ENCODE data around the gene HELQ.
"Not testable (repeated sequence)": the region's sequence is repeated elsewhere in the genome, so short reads cannot be mapped to it uniquely, and the experiment has no call there.

Gene HELQ

GRCh38 chr4:83455281-83456183, at the start of gene HELQ, which contains the start of gene MRPS18C:
TSS of gene HELQ (minus strand) at chr4:83455823. CDS start at chr4:83455693, 130 bp downstream.
TSS of gene MRPS18C (plus strand) at chr4:83456058. CDS start at chr4:83456078, 20 bp downstream.
- Histone ChIP-seq H3K36me3 (ENCODE audit: control insufficient read depth in 1 of 2, insufficient read depth in 2 of 2, low read length in 2 of 2) (peaks cover 6 to 32% of the 10 kb centered on the region in 2 donors), H3K27me3 (ENCODE audit: control insufficient read depth in 1 of 2, insufficient read depth in 2 of 2, low read length in 2 of 2) (no peaks in the 10 kb centered on the region), H3K9me3 (ENCODE audit: control insufficient read depth in 1 of 2, low read length in 2 of 2) (no peaks in the 10 kb centered on the region)

GRCh38 chr4:83504996-83505395, 49.4 kb upstream of the HELQ start:
- Histone ChIP-seq H3K4me3 (ENCODE audit: low read depth in 1 of 2, low read length in 2 of 2) (no peak overlapping the region), H3K36me3 (ENCODE audit: control insufficient read depth in 1 of 2, insufficient read depth in 2 of 2, low read length in 2 of 2) (no peaks in the 10 kb centered on the region), H3K9me3 (ENCODE audit: control insufficient read depth in 1 of 2, low read length in 2 of 2) (no peaks in the 10 kb centered on the region), H3K27me3 (ENCODE audit: control insufficient read depth in 1 of 2, insufficient read depth in 2 of 2, low read length in 2 of 2) (no peaks in the 10 kb centered on the region), H3K9ac (ENCODE audit: low read depth in 1 of 2, low read length in 2 of 2) (no peak overlapping the region), H3K27ac (ENCODE audit: low read depth, low read length) (no peak overlapping the region), H3K4me1 (ENCODE audit: control insufficient read depth in 1 of 2, insufficient read depth in 2 of 2, low read length in 2 of 2) (peaks cover 0 to 4% of the 10 kb centered on the region in 2 donors)

More at GRCh38 chr4:83455281-83456183, at the start of gene HELQ, which contains the start of gene MRPS18C:
- peak within 1 kb of the TSS; percentile 96 to 97 for H3K9ac ChIP-seq (ENCODE audit: low read depth in 1 of 2, low read length in 2 of 2)
- H3K27ac ChIP-seq (ENCODE audit: low read depth, low read length), result peak within 1 kb of the TSS; percentile 92
- peak within 1 kb of the TSS; percentile 79 to 98 for H3K4me3 ChIP-seq (ENCODE audit: low read depth in 1 of 2, low read length in 2 of 2)
- H3K4me1 ChIP-seq (ENCODE audit: control insufficient read depth in 1 of 2, insufficient read depth in 2 of 2, low read length in 2 of 2), result peaks cover 18 to 30% of the 10 kb centered on the region in 2 donors

GRCh38 chr4:83504503-83504902, 48.9 kb upstream of the HELQ start:
- H3K9ac ChIP-seq (ENCODE audit: low read depth in 1 of 2, low read length in 2 of 2), result no peak overlapping the region
- no peaks in the 10 kb centered on the region for H3K36me3 ChIP-seq (ENCODE audit: control insufficient read depth in 1 of 2, insufficient read depth in 2 of 2, low read length in 2 of 2)
- no peaks in the 10 kb centered on the region for H3K27me3 ChIP-seq (ENCODE audit: control insufficient read depth in 1 of 2, insufficient read depth in 2 of 2, low read length in 2 of 2)
- peaks cover 0 to 4% of the 10 kb centered on the region in 2 donors for H3K4me1 ChIP-seq (ENCODE audit: control insufficient read depth in 1 of 2, insufficient read depth in 2 of 2, low read length in 2 of 2)
- no peak overlapping the region for H3K4me3 ChIP-seq (ENCODE audit: low read depth in 1 of 2, low read length in 2 of 2)
- H3K9me3 ChIP-seq (ENCODE audit: control insufficient read depth in 1 of 2, low read length in 2 of 2), result no peaks in the 10 kb centered on the region
- H3K27ac ChIP-seq (ENCODE audit: low read depth, low read length), result no peak overlapping the region

- H3K27ac ChIP-seq (ENCODE audit: low read depth, low read length), result no peak overlapping the region
- no peak overlapping the region for H3K4me3 ChIP-seq (ENCODE audit: low read depth in 1 of 2, low read length in 2 of 2)
- H3K4me1 ChIP-seq (ENCODE audit: control insufficient read depth in 1 of 2, insufficient read depth in 2 of 2, low read length in 2 of 2), result peaks cover 0 to 4% of the 10 kb centered on the region in 2 donors
- no peaks in the 10 kb centered on the region for H3K36me3 ChIP-seq (ENCODE audit: control insufficient read depth in 1 of 2, insufficient read depth in 2 of 2, low read length in 2 of 2)
- no peak overlapping the region for H3K9ac ChIP-seq (ENCODE audit: low read depth in 1 of 2, low read length in 2 of 2)
- no peaks in the 10 kb centered on the region for H3K27me3 ChIP-seq (ENCODE audit: control insufficient read depth in 1 of 2, insufficient read depth in 2 of 2, low read length in 2 of 2)
- no peaks in the 10 kb centered on the region for H3K9me3 ChIP-seq (ENCODE audit: control insufficient read depth in 1 of 2, low read length in 2 of 2)
Measured at GRCh38 chr4:83503974-83504373, 48.4 kb upstream of the HELQ start.

- not testable (repeated sequence) for H3K36me3 ChIP-seq (ENCODE audit: control insufficient read depth in 1 of 2, insufficient read depth in 2 of 2, low read length in 2 of 2); H3K4me1 ChIP-seq (ENCODE audit: control insufficient read depth in 1 of 2, insufficient read depth in 2 of 2, low read length in 2 of 2); H3K27me3 ChIP-seq (ENCODE audit: control insufficient read depth in 1 of 2, insufficient read depth in 2 of 2, low read length in 2 of 2); H3K9me3 ChIP-seq (ENCODE audit: control insufficient read depth in 1 of 2, low read length in 2 of 2); H3K4me3 ChIP-seq (ENCODE audit: low read depth in 1 of 2, low read length in 2 of 2); H3K27ac ChIP-seq (ENCODE audit: low read depth, low read length); H3K9ac ChIP-seq (ENCODE audit: low read depth in 1 of 2, low read length in 2 of 2)
Measured at GRCh38 chr4:83501671-83502070, 46.0 kb upstream of the HELQ start.

- Histone ChIP-seq H3K4me3 (ENCODE audit: low read depth in 1 of 2, low read length in 2 of 2) (no peak overlapping the region), H3K36me3 (ENCODE audit: control insufficient read depth in 1 of 2, insufficient read depth in 2 of 2, low read length in 2 of 2) (no peaks in the 10 kb centered on the region), H3K9ac (ENCODE audit: low read depth in 1 of 2, low read length in 2 of 2) (no peak overlapping the region), H3K27ac (ENCODE audit: low read depth, low read length) (no peak overlapping the region), H3K27me3 (ENCODE audit: control insufficient read depth in 1 of 2, insufficient read depth in 2 of 2, low read length in 2 of 2) (no peaks in the 10 kb centered on the region), H3K9me3 (ENCODE audit: control insufficient read depth in 1 of 2, low read length in 2 of 2) (no peaks in the 10 kb centered on the region), H3K4me1 (ENCODE audit: control insufficient read depth in 1 of 2, insufficient read depth in 2 of 2, low read length in 2 of 2) (no peaks in the 10 kb centered on the region)
Measured at GRCh38 chr4:83498187-83498586, 42.6 kb upstream of the HELQ start.

GRCh38 chr4:83496085-83496917, 40.7 kb upstream of the HELQ start:
- H3K4me3 ChIP-seq (ENCODE audit: low read depth in 1 of 2, low read length in 2 of 2); H3K9ac ChIP-seq (ENCODE audit: low read depth in 1 of 2, low read length in 2 of 2); H3K36me3 ChIP-seq (ENCODE audit: control insufficient read depth in 1 of 2, insufficient read depth in 2 of 2, low read length in 2 of 2); H3K27ac ChIP-seq (ENCODE audit: low read depth, low read length); H3K4me1 ChIP-seq (ENCODE audit: control insufficient read depth in 1 of 2, insufficient read depth in 2 of 2, low read length in 2 of 2); H3K9me3 ChIP-seq (ENCODE audit: control insufficient read depth in 1 of 2, low read length in 2 of 2); H3K27me3 ChIP-seq (ENCODE audit: control insufficient read depth in 1 of 2, insufficient read depth in 2 of 2, low read length in 2 of 2): not testable (repeated sequence)

- no peaks in the 10 kb centered on the region for H3K9me3 ChIP-seq (ENCODE audit: control insufficient read depth in 1 of 2, low read length in 2 of 2)
- H3K9ac ChIP-seq (ENCODE audit: low read depth in 1 of 2, low read length in 2 of 2), result no peak overlapping the region
- no peak overlapping the region for H3K27ac ChIP-seq (ENCODE audit: low read depth, low read length)
- H3K4me3 ChIP-seq (ENCODE audit: low read depth in 1 of 2, low read length in 2 of 2), result no peak overlapping the region
- no peaks in the 10 kb centered on the region for H3K36me3 ChIP-seq (ENCODE audit: control insufficient read depth in 1 of 2, insufficient read depth in 2 of 2, low read length in 2 of 2)
- no peaks in the 10 kb centered on the region for H3K27me3 ChIP-seq (ENCODE audit: control insufficient read depth in 1 of 2, insufficient read depth in 2 of 2, low read length in 2 of 2)
- H3K4me1 ChIP-seq (ENCODE audit: control insufficient read depth in 1 of 2, insufficient read depth in 2 of 2, low read length in 2 of 2), result no peaks in the 10 kb centered on the region
Measured at GRCh38 chr4:83490876-83491450, 35.3 kb upstream of the HELQ start.

- H3K27ac ChIP-seq (ENCODE audit: low read depth, low read length), result no peak overlapping the region
- peaks cover 4 to 6% of the 10 kb centered on the region in 2 donors for H3K4me1 ChIP-seq (ENCODE audit: control insufficient read depth in 1 of 2, insufficient read depth in 2 of 2, low read length in 2 of 2)
- H3K9me3 ChIP-seq (ENCODE audit: control insufficient read depth in 1 of 2, low read length in 2 of 2), result no peaks in the 10 kb centered on the region
- no peaks in the 10 kb centered on the region for H3K36me3 ChIP-seq (ENCODE audit: control insufficient read depth in 1 of 2, insufficient read depth in 2 of 2, low read length in 2 of 2)
- H3K9ac ChIP-seq (ENCODE audit: low read depth in 1 of 2, low read length in 2 of 2), result no peak overlapping the region
- no peak overlapping the region for H3K4me3 ChIP-seq (ENCODE audit: low read depth in 1 of 2, low read length in 2 of 2)
- no peaks in the 10 kb centered on the region for H3K27me3 ChIP-seq (ENCODE audit: control insufficient read depth in 1 of 2, insufficient read depth in 2 of 2, low read length in 2 of 2)
Measured at GRCh38 chr4:83489711-83490326, 34.2 kb upstream of the HELQ start.
